HG03460 (cell line): Measurements from ENCODE around the gene FASTK.

ENCODE experiments used
- ATAC-seq: cut with Tn5 transposase; IDR thresholded peaks from one replicate; pipeline ENCODE4 v1.9.1; 2021; ENCODE audit not compliant: unreplicated experiment

The FASTK gene

DNA sequence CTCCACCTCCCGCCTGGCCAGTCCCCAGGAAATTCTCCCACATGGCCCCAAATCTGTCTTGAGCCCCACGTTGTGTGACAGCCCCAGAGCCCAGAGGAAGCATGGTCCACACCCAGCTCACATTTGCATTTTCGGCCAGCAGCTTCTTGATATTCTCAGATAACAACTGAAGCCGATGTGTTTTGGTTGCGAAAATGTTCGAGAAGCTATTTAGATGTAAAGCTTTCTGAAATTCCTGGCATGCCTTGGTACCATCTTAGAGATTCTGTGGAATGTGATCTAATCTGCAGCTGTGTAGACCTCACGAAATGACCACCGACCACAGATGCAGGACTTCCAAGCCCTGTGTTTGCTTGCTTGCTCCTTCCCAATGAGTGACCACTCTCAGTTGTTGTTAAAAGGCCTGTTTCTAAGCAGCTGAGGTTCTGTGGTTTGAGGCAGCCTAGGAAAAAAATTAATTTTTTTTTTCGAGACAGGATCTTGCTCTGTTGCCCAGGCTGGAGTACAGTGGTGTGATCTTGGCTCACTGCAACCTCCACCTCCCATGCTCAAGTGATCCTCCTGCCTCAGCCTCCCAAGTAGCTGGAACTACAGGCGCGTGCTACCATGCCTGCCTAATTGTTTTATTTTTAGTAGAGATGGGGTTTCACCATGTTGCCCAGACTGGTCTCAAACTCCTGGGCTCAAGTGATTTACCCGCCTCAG, 12.4 kb downstream of the FASTK start:
- ATAC-seq = no peak

DNA sequence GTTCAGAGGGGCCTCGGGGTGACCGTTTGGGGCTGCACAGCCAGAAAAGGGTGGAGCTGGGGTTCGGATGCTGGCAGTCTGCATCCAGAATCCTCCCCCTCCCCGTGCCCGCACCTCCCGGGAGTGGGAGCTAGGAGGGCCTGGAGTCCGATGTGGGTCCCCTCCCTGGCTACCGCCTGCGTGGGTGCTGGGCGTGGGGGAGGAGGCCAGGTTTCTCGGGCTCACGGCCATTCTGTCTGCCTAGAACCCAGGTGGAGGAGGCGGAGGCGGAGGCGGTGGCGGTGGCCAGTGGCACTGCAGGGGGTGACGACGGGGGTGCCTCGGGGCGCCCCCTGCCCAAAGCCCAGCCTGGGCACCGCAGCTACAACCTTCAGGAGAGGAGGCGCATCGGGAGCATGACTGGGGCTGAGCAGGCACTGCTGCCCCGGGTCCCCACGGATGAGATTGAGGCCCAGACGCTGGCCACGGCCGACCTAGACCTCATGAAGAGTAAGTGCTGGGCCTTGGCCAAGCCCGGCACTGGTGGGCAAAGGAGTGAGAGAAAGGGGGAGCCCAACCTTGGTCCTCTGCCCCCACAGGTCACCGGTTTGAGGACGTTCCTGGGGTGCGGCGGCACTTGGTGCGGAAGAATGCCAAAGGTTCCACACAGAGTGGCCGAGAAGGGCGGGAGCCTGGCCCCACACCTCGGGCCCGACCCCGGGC, 14.2 kb downstream of the FASTK start:
- ATAC-seq = no peak

DNA sequence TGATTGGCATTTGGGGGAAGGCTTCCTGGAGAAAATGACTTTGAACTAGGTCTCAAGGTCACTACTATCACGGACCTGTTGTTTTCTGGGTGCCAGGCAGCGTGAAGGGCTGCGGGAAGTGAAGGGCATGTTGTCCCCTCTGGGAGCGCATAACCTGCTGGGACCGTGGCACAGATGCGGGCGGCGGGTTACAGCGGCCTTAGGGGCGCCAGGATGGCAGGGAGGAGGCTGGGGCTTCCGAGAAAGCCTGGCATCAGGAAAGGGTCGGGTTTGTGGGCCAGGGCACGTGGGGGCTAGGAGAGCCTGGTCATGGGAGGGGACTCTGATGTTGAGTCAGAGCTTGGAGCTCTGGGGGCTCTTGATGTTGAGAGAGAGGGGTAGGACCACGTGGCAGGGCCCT, 15.1 kb downstream of the FASTK start:
- ATAC-seq = no peak

DNA sequence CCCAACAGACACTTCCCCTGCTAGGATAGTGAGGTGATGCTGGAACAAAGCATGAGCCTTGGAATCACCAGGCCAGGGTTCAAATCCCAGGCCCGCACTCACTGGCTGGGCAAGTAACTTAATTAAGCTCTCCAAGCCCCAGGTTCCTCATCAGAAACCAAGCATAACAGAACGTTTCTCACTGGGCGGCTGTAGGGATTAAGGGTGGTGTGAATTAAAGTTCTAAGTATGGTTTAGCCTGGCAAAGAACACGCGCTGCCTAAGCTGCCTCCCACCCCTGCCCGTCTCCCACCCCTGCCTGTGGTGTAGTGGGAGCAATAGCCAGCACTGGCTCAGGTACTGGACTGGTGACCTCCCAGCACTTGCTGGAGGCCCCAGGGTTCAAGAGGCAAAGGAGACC, 15.6 kb downstream of the FASTK start:
- ATAC-seq = no peak

DNA sequence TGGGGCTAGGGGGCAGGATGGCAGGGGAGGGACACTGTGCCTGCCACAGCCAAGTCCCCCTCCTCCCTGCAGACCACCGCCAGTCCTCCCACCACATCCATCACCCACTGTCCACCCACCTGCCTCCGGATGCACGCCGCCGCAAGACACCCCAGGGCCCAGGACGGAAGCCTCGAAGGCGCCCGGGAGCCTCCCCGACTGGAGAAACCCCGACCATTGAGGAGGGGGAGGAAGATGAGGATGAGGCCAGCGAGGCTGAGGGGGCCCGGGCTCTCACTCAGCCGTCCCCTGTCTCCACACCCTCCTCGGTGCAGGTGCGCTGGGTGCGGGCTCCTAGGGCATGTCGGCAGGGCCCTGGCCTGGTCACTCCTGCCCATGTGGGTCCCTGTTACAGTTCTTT, 16.2 kb downstream of the FASTK start:
- ATAC-seq = no peak

DNA sequence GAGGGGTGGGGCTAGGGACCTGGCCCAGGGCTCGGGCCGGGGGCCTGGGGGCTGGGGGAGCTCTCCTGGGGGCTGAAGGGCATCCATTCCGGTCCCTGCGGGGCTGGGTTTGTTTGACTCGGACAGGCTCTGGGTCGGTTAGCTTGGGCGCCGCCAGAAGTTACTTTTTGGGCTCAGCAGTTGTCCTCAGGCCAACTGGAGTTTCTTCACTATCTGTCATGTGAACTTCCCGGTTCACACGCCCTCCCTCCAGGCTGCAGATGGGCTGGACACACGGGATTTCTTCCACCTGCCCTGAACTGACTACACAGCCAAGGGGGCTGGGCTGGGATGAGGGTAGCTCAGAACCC, 17.4 kb downstream of the FASTK start:
- no peak for ATAC-seq

DNA sequence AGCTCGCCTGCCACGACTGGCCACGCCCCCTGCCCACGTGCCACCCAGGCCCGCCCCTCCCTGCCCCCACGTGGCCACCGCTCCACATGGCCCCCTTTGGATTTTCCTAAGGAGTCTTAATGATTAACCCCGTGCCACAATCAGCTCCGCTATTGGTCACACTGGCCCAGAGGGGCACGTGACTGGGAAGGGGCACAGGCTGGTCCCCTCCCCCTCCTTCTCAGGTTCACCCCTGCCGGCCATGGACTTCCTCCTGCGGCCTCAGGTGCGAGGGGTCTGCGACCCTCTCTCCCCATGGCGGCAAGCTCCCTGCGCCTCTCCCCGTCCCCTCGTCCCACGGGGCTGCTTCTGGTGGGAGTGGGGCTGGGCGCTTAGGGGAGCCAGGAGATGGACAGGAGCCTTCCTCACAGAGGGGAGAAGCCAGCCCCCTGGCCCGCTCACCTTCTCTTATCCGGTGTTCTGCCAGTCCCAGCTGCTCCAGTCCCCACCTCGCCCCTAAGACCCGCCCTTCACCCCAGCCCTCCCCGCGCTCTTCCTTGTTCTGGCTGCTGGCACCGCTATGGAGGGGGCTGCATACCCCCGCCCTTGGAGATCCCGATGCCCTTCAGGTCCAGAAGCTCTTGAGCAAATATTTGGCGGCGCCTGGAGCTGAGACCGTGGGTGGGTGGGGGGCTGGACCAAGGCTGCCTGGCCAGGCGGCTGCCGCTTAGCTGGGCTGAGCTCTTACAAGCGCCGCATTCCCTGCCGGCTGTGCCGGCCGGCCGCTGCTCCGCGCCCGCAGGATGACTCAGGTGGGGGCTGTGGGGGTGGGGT, 18.0 kb downstream of the FASTK start:
- ATAC-seq = no peak

DNA sequence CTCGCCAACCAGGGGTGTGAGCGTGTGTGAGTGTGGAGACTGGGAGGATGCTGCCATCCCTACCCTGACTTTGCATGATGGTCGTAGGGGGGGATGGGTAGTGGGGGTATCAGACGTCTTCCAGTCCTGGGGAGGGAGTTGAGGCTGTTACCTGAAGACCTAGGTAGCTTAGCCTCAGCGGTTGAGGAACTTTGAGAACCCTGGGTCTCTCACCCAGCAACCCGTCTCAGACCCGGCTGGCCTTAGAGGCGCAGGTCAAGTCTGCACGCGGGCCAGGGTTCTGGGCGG, 18.6 kb downstream of the FASTK start:
- ATAC-seq = no peak

DNA sequence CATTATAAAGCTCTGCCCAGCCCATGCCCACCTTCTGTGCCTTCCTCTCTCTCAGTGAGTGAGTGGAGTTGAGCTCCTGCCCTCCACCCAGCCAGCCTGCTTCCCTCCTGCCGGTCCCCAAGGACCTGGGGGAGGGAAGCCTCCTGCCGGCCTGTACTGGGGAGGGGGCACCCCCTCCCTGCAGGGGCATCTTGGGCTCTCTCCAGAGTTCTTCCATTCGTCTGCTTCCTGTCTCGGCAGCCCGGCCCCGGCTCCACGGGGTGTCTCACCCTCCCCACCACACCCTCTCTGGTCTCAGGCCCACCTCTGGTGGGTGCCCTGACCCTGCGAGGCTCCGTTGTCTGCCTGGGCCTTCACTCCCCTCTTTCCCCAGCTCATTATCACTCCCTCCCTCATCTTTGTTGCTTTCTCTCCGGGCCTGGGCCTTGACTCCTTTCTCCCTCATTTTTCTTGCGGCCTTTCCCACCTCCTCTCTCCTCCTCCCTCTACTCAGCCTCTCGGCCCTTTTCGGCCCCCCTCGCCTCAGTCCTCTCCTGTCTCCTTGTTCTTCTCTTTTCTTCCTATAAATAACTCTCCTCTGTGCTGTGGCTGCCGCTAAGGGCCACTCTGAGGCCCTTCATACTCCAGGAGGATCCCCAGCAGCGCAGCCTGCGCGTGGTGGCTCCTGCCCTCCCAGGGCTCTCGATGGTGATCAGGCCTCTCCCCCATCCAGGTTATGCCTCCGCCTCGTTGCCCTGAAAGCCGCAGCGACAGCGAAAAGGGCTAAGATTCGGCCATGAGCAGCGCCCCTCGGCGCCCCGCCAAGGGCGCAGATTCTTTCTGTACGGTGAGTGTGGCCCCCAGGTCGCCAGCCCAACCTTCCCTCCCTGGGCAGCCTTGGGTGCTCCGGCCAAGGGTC, 19.1 kb downstream of the FASTK start:
- ATAC-seq = no peak

DNA sequence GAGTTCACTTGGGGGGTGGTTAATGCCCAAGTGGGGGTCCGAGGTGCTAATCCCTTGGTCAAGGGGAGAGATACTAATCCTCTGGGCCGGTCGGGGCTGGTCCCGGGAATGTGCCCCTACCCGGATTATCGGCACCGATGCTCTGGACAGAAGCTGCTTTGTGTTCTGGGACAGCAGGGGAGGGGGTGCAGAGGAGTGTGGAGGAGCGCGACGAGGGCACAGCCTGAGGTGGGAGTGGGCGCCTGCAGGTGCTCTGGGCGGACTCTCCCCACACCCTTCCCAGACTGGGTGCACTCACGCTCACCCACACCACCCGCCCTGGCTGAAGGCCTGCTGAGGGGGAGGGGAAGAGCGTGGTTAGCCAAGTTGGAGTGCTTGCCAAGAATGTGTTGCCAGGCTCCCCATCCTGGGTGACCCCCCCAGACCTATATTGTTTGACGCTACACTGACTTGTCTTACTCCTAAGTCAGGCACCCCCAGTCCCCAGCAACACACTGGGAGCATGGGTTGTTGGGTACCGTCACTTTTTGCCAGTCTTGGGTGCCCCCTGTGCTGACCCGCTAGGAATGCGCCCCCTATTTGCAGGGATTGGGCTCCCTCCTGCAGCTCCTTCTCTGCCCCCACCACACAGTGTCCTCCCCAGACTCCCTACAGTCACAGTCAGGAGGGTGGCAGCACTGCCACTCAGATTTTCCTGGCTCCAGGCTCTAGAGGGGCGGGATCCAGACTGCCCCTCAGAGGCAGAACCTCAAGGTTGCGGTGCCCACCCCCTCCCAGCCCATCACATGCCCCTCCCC, 20.0 kb downstream of the FASTK start:
- no peak for ATAC-seq

DNA sequence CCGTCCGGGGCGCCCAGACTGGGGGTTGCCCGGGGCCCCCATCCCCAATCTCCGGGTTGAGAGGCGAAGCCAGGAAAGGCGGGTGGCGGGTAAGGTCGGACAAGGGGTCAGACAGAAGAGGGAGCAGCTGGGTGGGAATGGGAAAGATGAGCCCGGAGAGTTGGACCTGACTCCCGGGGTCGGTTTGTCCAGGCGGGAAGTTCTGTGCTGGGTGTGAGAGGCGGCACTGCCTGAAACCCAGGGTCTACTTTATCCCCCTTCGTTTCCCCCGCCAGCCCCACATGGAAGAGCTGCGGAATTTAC, 20.5 kb downstream of the FASTK start:
- ATAC-seq = no peak

DNA sequence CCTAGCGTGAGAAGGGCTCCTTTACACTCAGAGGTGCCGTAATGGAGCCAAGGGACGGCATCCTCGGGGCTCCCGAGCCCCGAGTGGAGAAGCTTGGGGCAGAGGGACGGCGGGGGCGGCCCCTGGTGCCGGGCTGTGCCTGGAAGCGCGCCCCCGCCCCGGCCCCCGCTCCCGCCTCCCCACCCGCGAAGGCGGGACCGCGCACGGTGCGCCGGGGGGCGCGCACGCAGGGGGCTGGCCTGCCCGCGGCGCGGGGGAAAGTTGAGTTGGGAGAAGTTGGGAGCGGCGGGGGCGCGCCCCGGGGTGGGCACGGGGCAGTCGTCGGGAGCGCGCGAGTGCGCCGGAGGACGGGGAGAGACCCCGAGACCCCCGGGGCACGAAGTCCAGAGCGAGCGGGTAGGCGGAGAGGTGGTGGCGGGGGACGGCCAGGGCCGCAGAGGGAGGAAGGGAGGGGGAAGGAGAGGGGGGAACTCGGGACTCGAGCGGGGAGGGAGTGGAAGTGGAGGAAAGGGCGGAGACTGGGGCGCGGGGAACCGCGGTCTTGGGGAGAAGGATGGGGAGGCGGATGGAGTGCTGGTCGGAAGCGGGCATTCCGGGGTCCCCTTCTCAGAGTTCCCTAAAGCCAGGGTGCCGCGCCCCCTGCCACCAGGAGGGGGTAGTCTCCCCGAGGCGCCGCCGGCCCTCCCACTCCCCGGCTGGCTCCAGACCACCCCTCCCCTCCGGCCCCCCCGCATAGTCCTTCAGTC, 21.1 kb downstream of the FASTK start, which contains the start of gene SLC4A2:
Gene SLC4A2 (plus strand): TSS at position 223 of the 746 bp plus-strand sequence. CDS start 2,399 bp downstream, outside the sequence.
- ATAC-seq = peak; percentile 28

DNA sequence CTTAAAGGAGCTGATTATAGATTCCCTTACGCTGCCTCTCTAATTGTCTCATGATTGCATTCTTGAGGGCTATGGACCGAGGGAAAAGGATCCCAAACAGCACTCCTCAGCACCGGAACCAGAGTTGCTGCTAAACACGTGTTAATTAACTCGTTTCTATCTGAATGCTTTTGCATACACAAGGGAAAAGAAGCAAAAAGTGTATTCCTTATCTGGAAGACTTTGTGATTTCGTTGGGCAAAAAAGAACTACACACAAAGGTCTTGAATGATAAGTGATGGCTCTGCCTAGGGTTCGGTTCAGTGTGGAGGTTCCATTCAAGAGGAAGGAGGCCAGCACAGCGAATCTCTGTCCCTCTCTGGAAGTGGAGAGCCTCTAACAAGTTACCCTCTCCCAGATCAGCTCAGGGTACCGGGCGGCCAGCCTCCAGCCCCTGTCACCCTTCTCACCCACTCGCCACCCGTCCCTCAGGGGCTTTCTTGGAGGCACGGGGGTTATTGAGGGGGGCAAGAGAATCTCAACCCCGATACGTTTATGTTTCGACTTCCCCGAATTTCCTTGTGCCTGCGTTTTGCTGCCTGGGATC, 21.7 kb downstream of the FASTK start:
- ATAC-seq = no peak

DNA sequence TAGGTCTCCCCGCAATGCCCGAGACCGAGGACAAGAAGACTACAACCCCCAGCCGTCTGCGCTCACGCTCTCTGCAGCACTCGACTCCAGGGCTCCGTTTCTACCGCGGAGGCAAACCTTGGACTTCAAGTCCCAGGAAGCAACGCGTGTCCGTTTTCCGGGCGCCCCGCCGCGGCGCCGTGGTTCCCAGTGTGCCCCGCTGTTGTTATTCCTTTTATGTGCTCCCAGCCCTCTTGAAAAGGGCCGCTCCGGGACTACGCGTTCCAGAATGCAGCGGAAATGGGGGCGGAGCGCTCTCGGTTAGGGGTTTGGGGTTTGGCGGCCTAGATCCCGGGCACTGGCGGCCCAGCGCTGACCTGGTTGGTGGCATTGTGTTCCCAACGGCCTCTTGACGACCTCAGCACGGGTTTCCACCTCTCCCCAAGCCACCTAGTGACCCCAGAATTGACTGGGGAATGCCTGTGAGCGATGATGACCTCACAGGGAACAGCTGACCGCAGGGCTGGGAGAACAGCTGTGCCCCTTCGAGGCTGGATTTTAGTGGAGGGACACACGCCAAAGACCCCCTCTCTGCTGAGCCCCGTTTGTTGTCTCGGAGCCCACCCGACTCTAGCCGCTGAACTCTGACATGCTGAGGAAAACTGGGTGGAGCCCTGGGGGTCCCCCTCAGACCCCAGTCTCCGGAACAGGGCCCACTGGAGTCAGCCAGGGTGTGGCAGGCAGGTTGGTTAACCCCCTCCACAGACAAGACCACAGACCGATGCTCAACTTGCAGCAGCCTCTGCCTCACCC, 22.4 kb downstream of the FASTK start:
- ATAC-seq = peak; percentile 88

DNA sequence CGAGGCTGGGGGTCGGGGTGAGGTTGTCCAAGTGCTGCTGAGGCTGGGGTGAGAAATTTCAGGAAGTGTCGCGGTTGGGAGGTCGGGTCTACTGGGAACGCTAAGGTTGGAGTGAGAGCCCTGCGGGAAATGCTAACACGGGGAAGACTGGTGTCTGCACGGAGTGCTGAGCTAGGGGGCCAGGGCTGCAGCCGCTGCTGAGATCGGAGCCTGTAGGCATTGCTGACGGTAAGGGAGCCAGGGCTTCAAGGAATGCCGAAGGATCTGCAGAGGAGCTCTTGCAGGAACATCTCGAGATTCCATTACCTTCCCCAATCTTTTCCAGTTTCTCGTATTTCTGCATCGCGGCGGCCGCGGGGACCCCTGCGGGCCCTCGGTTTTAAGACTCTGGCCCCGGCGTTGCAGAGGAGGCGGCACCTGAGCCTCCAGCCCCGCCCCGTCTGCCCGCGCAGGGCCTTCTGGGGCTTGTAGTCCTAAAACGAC, 23.1 kb downstream of the FASTK start, which contains the start of gene CDK5:
Gene CDK5 (minus strand): TSS at position 392 of the 483 bp plus-strand sequence. CDS start 49 bp downstream, at position 343.
- ATAC-seq = peak; percentile 1

DNA sequence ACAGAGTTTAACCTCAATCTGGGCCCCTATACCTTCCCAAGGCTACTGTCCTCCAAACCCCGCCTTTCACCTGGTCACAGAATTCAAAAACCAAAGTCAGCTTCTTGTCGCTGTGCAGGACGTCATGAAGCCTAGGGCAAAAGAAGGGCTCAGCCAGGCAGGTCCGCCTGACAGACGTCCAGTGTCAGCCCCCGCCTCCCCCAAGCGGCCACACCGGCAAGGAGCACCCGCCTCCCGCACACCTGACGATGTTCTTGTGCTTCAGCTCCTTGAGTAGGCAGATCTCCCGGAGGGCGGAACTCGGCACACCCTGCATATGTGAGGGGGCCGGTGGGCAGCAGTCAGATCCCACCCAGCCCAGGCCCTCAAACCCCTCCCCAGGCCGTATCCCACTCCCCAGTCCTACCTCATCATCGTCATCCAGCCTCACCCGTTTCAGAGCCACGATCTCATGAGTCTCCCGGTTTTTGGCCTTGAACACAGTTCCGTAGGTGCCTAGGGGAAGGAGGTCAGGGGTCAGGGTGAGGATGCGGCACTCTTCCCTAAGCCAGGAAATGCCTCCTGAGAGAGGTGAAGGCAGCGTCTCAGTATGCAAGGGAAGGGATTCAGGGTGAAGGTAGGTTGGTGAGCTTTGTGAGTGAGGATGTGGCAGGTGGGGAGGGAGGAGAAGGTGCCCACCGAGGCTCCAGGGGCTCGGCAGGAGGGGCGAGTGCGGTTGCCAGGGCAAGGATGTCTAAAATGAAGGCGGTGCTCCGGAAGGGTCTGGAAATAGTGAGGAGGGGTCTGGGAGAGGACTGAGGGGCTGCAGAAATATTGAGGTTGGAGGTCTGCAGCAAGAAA, 23.7 kb downstream of the FASTK start:
- ATAC-seq = no peak

DNA sequence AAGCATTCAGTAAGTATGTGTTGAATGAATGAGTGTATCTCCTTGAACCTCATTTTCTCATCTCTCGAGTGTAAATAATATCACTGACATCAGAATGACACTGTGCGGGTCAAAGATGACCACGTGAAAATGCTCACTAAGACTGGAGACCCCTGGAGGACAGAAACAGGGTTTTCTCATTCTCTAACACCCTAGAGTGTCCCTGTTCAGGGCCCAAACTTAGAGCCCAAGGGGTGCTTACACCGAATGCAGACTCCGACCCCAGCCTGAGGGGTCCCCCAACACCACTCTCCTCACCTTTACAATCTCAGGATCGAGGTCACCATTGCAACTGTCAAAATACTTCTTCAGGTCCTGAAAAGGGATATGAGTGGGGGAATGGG, 24.3 kb downstream of the FASTK start:
- ATAC-seq = no peak
